Measurements from ENCODE around the gene NPL.

DNA sequence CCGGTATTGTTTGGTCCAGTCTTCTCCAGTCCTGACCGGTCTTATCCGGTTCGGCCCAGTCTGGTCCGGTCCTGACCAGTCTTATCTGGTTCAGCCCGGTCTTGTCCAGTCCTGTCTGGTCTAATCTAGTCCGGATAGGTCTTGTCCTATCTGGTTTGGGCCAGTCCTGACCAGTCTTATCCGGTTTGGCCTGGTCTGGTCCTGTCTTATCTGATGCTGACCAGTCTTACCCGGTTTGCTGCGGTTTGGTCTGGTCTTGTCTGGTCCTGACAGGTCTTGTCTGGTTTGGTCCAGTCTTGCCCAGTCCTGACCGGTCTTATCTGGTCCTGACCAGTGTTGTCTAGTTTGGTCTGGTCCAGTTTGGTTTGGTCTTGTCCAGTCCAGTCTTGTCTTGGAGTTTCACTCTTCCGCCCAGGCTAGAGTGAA, 79.7 kb downstream of the NPL start:
- TF ChIP-seq, protein P1, sequence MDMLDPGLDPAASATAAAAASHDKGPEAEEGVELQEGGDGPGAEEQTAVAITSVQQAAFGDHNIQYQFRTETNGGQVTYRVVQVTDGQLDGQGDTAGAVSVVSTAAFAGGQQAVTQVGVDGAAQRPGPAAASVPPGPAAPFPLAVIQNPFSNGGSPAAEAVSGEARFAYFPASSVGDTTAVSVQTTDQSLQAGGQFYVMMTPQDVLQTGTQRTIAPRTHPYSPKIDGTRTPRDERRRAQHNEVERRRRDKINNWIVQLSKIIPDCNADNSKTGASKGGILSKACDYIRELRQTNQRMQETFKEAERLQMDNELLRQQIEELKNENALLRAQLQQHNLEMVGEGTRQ (IDR thresholded peaks at IDR 0.05; ENCODE audit: borderline replicate concordance, low read depth, low read length), result no peak
- TF ChIP-seq SIN3A (IDR thresholded peaks at IDR 0.05; ENCODE audit: borderline replicate concordance, low read depth, low read length) (no peak), GATA2 (CRISPR knock-in tag; IDR thresholded peaks at IDR 0.05) (no peak), FOXM1 (IDR thresholded peaks at IDR 0.05; ENCODE audit: low read depth) (no peak), RAD21 (IDR thresholded peaks at IDR 0.05; ENCODE audit: low read length) (no peak), CHD2 (IDR thresholded peaks at IDR 0.05; ENCODE audit: low read length, partially characterized antibody) (no peak)
- TF ChIP-seq, protein P2, sequence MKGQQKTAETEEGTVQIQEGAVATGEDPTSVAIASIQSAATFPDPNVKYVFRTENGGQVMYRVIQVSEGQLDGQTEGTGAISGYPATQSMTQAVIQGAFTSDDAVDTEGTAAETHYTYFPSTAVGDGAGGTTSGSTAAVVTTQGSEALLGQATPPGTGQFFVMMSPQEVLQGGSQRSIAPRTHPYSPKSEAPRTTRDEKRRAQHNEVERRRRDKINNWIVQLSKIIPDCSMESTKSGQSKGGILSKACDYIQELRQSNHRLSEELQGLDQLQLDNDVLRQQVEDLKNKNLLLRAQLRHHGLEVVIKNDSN (IDR thresholded peaks at IDR 0.05; ENCODE audit: borderline replicate concordance, low read depth), result no peak
- TF ChIP-seq, protein P3, sequence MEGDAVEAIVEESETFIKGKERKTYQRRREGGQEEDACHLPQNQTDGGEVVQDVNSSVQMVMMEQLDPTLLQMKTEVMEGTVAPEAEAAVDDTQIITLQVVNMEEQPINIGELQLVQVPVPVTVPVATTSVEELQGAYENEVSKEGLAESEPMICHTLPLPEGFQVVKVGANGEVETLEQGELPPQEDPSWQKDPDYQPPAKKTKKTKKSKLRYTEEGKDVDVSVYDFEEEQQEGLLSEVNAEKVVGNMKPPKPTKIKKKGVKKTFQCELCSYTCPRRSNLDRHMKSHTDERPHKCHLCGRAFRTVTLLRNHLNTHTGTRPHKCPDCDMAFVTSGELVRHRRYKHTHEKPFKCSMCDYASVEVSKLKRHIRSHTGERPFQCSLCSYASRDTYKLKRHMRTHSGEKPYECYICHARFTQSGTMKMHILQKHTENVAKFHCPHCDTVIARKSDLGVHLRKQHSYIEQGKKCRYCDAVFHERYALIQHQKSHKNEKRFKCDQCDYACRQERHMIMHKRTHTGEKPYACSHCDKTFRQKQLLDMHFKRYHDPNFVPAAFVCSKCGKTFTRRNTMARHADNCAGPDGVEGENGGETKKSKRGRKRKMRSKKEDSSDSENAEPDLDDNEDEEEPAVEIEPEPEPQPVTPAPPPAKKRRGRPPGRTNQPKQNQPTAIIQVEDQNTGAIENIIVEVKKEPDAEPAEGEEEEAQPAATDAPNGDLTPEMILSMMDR (IDR thresholded peaks at IDR 0.05), result no peak
- TF ChIP-seq, protein P4, sequence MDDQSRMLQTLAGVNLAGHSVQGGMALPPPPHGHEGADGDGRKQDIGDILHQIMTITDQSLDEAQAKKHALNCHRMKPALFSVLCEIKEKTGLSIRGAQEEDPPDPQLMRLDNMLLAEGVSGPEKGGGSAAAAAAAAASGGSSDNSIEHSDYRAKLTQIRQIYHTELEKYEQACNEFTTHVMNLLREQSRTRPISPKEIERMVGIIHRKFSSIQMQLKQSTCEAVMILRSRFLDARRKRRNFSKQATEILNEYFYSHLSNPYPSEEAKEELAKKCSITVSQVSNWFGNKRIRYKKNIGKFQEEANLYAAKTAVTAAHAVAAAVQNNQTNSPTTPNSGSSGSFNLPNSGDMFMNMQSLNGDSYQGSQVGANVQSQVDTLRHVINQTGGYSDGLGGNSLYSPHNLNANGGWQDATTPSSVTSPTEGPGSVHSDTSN (IDR thresholded peaks at IDR 0.05), result no peak
